ENCODE measurements around the gene DHRS3. TPM values are rescaled to one million over a fixed set of nuclear protein-coding genes. Genes with fewer than 3 reads are reported as not detected.
A peak's percentile ranks its signal among the peaks of the same experiment; 100 is the strongest.

The DHRS3 gene
- total and polyA plus RNA-seq, 2 of the 13 experiments (the other 11 are each of a cell fraction or from before 2014, with no cell fraction given): 48.5 to 90.5 TPM

DNA sequence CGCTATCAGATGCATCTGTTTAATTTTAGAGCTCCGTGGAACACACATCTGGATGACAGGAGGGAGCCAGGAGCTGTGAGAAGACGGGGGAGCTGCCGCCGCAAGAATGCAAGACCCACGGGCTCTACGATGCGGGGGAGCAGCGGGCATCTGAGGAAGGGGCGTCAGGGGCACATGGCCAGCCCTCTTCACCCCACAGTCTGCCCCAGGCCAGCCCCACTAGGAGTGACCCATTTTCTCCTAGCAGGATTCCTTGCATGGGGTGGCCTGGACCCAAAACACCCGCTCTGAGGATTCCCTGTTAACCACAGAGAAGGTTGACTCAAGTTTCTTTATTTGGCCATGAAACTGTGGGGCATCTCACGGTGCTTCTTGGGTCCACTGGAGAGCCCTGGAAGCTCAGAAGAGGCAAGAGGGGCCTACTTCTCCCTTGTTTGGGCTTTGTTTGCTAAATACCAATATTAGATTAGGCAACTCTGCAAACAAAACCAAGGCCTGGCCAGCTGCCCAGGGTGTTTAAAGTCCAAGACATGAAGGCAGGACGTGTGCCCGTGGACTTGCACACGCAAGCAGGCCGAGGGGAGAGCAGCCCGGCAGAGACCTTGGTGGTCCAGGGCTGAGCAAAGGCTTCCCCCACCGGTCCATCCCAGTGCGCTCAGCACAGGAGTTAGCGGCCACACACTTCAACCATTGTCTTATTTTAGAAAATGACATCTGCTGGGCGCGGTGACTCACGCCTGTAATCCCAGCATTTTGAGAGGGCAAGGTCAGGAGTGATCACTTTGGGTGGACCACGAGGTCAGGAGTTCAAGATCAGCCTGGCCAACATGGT is 89.8 kb downstream of the DHRS3 start (continued):
- TF ChIP-seq ZNF441 (CRISPR knock-in tag; IDR thresholded peaks at IDR 0.05; ENCODE audit: borderline replicate concordance) (peak; percentile 51), ZNF713 (CRISPR knock-in tag; IDR thresholded peaks at IDR 0.05) (no peak), U2AF1 (optimal IDR thresholded peaks at IDR 0.05; ENCODE audit: low read depth, low read length) (no peak), POLR2G (IDR thresholded peaks at IDR 0.05; ENCODE audit: low read depth, low read length) (peak; percentile 67), ZNF660 (CRISPR knock-in tag; IDR thresholded peaks at IDR 0.05; ENCODE audit: borderline replicate concordance, low read depth) (no peak), YEATS4 (CRISPR knock-in tag; IDR thresholded peaks at IDR 0.05; ENCODE audit: borderline replicate concordance) (peak; percentile 79), ZNF17 (CRISPR knock-in tag; IDR thresholded peaks at IDR 0.05) (no peak), MYC (CRISPR knock-in tag; IDR thresholded peaks at IDR 0.05; ENCODE audit: borderline replicate concordance) (peak; percentile 92), ZSCAN21 (CRISPR knock-in tag; IDR thresholded peaks at IDR 0.05; ENCODE audit: borderline replicate concordance) (peak; percentile 62; the same call in 1 of the 2 replicates), ZNF430 (CRISPR knock-in tag; IDR thresholded peaks at IDR 0.05) (peak; percentile 76), MTF2 (CRISPR knock-in tag; IDR thresholded peaks at IDR 0.05; ENCODE audit: borderline replicate concordance) (no peak; the same call in 1 of the 2 replicates), PREB (CRISPR knock-in tag; IDR thresholded peaks at IDR 0.05) (no peak), ZNF724P (CRISPR knock-in tag; IDR thresholded peaks at IDR 0.05; ENCODE audit: borderline replicate concordance) (peak; percentile 89; the same call in 1 of the 2 replicates), RBM39 (IDR thresholded peaks at IDR 0.05; ENCODE audit: low read depth, low read length, poor library complexity, severe bottlenecking) (no peak), SNAI1 (CRISPR knock-in tag; IDR thresholded peaks at IDR 0.05; ENCODE audit: borderline replicate concordance) (peak; percentile 65; the same call in 1 of the 2 replicates), ZNF570 (CRISPR knock-in tag; IDR thresholded peaks at IDR 0.05; ENCODE audit: borderline replicate concordance) (no peak), ZNF205 (CRISPR knock-in tag; IDR thresholded peaks at IDR 0.05) (peak; percentile 82), PHF5A (CRISPR knock-in tag; IDR thresholded peaks at IDR 0.05; ENCODE audit: low read depth, unreplicated experiment) (peak; percentile 24), BRD4 (CRISPR knock-in tag; IDR thresholded peaks at IDR 0.05) (peak; percentile 56; the same call in 1 of the 2 replicates)
- TF ChIP-seq, protein P1, sequence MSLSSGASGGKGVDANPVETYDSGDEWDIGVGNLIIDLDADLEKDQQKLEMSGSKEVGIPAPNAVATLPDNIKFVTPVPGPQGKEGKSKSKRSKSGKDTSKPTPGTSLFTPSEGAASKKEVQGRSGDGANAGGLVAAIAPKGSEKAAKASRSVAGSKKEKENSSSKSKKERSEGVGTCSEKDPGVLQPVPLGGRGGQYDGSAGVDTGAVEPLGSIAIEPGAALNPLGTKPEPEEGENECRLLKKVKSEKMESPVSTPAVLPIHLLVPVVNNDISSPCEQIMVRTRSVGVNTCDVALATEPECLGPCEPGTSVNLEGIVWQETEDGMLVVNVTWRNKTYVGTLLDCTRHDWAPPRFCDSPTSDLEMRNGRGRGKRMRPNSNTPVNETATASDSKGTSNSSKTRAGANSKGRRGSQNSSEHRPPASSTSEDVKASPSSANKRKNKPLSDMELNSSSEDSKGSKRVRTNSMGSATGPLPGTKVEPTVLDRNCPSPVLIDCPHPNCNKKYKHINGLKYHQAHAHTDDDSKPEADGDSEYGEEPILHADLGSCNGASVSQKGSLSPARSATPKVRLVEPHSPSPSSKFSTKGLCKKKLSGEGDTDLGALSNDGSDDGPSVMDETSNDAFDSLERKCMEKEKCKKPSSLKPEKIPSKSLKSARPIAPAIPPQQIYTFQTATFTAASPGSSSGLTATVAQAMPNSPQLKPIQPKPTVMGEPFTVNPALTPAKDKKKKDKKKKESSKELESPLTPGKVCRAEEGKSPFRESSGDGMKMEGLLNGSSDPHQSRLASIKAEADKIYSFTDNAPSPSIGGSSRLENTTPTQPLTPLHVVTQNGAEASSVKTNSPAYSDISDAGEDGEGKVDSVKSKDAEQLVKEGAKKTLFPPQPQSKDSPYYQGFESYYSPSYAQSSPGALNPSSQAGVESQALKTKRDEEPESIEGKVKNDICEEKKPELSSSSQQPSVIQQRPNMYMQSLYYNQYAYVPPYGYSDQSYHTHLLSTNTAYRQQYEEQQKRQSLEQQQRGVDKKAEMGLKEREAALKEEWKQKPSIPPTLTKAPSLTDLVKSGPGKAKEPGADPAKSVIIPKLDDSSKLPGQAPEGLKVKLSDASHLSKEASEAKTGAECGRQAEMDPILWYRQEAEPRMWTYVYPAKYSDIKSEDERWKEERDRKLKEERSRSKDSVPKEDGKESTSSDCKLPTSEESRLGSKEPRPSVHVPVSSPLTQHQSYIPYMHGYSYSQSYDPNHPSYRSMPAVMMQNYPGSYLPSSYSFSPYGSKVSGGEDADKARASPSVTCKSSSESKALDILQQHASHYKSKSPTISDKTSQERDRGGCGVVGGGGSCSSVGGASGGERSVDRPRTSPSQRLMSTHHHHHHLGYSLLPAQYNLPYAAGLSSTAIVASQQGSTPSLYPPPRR (CRISPR knock-in tag; IDR thresholded peaks at IDR 0.05; ENCODE audit: borderline replicate concordance): peak; percentile 97
- TF ChIP-seq, protein P2, sequence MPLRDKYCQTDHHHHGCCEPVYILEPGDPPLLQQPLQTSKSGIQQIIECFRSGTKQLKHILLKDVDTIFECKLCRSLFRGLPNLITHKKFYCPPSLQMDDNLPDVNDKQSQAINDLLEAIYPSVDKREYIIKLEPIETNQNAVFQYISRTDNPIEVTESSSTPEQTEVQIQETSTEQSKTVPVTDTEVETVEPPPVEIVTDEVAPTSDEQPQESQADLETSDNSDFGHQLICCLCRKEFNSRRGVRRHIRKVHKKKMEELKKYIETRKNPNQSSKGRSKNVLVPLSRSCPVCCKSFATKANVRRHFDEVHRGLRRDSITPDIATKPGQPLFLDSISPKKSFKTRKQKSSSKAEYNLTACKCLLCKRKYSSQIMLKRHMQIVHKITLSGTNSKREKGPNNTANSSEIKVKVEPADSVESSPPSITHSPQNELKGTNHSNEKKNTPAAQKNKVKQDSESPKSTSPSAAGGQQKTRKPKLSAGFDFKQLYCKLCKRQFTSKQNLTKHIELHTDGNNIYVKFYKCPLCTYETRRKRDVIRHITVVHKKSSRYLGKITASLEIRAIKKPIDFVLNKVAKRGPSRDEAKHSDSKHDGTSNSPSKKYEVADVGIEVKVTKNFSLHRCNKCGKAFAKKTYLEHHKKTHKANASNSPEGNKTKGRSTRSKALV (CRISPR knock-in tag; IDR thresholded peaks at IDR 0.05): peak; percentile 86; the same call in 1 of the 2 replicates
